ENCODE measurements around the gene RPL39.
A peak's percentile ranks its signal among the peaks of the same experiment; 100 is the strongest.
"Not testable (repeated sequence)": the region's sequence is repeated elsewhere in the genome, so short reads cannot be mapped to it uniquely, and the experiment has no call there.

The RPL39 gene

DNA sequence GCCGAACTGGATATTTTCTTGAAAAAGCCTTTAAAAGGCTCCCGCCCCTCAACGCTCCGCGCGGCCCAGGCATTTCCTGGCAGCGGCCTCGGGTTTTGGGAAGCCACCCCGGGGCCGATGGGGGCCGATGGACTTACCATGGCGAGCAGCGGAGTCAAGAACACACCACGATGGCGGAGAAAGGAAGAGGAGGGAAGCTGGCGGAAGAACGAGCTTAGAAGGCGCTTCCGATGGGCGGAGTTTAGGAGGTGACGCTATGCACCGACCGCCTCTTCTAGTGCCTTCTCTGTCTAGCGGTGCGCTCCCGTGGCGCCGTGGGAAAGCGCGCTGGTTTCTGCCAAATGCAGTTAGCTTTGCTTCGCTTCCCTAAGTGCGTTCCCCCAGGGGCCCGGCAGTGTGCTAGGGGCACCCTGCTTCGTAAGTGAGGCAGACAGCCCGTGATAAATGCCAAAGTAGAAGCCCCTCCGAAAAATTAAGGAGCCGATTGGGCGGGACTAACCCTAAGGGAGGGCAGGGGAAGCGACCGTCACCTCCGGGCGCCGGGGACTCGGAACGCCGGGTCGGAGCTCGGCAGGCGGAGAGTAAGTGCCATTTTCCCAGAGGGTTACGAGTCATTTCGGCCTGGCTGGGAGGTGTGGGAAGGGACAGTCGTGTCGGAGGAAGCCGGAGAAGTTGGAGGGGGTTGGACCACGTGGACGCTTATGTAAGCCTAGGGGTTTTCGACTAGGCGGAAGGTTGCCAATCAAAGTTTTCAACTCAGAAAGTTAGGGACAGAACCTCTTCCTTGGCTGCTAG is at the start of gene RPL39:
RPL39 (minus strand) TSS at position 194 of the 795 bp plus-strand sequence; CDS start at position 140, 54 bp downstream.
- TF ChIP-seq, protein P1, sequence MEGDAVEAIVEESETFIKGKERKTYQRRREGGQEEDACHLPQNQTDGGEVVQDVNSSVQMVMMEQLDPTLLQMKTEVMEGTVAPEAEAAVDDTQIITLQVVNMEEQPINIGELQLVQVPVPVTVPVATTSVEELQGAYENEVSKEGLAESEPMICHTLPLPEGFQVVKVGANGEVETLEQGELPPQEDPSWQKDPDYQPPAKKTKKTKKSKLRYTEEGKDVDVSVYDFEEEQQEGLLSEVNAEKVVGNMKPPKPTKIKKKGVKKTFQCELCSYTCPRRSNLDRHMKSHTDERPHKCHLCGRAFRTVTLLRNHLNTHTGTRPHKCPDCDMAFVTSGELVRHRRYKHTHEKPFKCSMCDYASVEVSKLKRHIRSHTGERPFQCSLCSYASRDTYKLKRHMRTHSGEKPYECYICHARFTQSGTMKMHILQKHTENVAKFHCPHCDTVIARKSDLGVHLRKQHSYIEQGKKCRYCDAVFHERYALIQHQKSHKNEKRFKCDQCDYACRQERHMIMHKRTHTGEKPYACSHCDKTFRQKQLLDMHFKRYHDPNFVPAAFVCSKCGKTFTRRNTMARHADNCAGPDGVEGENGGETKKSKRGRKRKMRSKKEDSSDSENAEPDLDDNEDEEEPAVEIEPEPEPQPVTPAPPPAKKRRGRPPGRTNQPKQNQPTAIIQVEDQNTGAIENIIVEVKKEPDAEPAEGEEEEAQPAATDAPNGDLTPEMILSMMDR (IDR thresholded peaks at IDR 0.05; ENCODE audit: borderline replicate concordance, control extremely low read depth, extremely low read depth, insufficient read depth, missing control alignments) = no peak
- in situ Hi-C loops (cut with MboI; ENCODE audit: low sequenced_read_pairs, unreplicated experiment) = loop anchor here (25.0 kb wide), 1 partner anchor 346 kb away; no protein-coding TSS in a partner anchor
- peak; percentile 82 for DNase-seq (ENCODE audit: low spot score)

DNA sequence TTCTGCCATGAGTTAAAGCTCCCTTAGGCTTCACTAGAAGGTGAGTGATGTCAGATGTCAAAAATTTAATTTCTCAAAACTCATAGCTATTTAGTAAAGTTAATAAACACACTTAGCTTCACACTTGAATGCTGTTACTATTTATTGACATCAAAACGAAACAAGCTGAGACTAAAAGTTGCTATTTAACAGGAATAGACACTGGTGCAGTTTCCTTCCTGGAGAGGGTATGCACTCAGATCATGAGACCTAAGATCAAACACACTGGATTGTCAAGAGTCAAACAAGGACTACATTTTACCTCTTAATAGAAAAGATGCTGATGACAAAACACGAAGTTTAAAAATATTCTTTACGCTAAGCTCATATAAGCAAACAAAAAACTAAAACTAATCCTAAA is 42.5 kb upstream of the RPL39 start:
- in situ Hi-C loops (cut with MboI; ENCODE audit: low sequenced_read_pairs, unreplicated experiment) = no loop called here
- no peak for DNase-seq (ENCODE audit: low spot score)

DNA sequence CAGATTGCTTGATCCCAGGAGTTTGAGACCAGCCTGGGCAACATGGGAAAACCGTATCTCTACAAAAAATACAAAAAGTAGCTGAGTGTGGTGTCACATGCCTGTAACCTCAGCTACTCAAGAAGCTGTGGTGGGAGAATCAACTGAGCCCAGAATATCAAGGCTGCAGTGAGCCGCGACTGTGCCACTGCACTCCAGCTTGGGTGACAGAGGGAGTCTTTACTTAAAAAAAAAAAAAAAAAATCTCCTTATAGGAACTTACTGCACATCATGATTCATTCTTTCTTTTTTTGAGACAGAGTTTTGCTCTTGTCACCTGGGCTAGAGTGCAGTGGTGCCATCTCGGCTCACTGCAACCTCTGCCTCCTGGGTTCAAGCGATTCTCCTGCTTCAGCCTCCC is 37.0 kb upstream of the RPL39 start:
- in situ Hi-C loops (cut with MboI; ENCODE audit: low sequenced_read_pairs, unreplicated experiment) = no loop called here

More for the DNA sequence above, 42.5 kb upstream of the RPL39 start:
- TF ChIP-seq, protein P1 (IDR thresholded peaks at IDR 0.05; ENCODE audit: borderline replicate concordance, control extremely low read depth, extremely low read depth, insufficient read depth, missing control alignments) = no peak

DNA sequence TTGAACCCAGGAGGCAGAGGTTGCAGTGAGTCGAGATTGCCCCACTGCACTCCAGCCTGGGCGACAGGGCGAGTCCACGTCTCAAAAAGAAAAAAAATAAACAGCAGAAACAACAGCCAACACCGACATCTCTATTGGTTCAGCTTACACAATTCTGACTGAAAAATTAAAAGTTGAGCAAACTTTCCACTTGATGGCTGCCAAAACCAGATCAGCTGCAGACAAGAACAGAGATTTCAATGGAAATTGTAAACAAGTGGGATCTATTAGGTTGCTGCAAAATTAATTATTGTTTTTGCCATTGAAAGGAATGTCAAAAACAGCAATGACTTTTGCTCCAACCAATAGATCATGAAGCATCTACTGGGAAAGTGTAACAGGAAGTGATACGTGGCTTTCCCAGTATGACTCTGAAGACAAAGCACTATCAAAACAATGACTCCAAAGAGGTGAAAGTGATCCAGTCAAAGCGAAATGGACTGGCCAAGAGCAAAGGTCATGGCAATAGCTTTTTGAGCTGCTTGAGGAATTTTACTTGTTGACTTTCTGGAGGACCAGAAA is 35.0 kb upstream of the RPL39 start:
- peak; percentile 18 for DNase-seq (ENCODE audit: low spot score)
- TF ChIP-seq, protein P1 (IDR thresholded peaks at IDR 0.05; ENCODE audit: borderline replicate concordance, control extremely low read depth, extremely low read depth, insufficient read depth, missing control alignments) = no peak
- in situ Hi-C loops (cut with MboI; ENCODE audit: low sequenced_read_pairs, unreplicated experiment) = no loop called here

More for the DNA sequence above, 37.0 kb upstream of the RPL39 start:
- TF ChIP-seq, protein P1 (IDR thresholded peaks at IDR 0.05; ENCODE audit: borderline replicate concordance, control extremely low read depth, extremely low read depth, insufficient read depth, missing control alignments) = no peak
- no peak for DNase-seq (ENCODE audit: low spot score)

DNA sequence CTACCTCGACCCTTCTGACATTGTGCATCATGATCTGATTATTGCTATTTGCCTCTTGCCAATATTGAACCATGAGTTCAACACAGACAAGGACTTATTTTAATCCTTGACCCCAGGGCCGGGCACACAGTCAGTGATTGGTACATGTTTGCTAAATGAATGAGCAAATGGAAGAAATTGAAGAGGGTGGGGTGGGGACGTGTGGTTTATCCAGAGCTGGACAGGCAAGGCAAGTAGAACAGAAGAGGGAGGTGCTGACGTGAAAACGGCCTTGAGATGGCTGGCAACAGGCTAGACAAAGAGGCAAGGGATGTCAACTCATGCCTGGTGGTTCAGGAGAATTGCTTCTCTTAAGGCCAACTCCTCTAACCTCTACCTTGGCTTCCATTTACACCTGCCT is 32.8 kb upstream of the RPL39 start:
- in situ Hi-C loops (cut with MboI; ENCODE audit: low sequenced_read_pairs, unreplicated experiment); DNase-seq (ENCODE audit: low spot score): not testable (repeated sequence)

DNA sequence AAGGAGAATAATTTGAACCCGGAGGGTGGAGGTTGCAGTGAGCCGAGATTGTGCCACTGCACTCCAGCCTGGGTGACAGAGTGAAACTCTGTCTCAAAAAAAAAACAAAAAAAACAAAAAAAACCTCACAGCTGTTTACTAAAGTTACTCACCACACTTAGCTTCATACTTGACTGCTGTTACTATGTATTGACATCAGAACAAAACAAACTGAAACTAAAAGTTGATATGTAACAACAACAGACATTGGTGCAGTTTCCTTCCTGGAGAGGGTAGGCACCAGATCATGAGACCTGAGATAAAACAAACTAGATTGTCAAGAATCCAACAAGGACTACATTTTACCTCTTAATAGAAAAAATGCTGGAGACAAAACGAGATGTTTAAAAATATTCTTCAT is 30.3 kb upstream of the RPL39 start:
- DNase-seq (ENCODE audit: low spot score) = peak; percentile 49
- in situ Hi-C loops (cut with MboI; ENCODE audit: low sequenced_read_pairs, unreplicated experiment) = not testable (repeated sequence)

DNA sequence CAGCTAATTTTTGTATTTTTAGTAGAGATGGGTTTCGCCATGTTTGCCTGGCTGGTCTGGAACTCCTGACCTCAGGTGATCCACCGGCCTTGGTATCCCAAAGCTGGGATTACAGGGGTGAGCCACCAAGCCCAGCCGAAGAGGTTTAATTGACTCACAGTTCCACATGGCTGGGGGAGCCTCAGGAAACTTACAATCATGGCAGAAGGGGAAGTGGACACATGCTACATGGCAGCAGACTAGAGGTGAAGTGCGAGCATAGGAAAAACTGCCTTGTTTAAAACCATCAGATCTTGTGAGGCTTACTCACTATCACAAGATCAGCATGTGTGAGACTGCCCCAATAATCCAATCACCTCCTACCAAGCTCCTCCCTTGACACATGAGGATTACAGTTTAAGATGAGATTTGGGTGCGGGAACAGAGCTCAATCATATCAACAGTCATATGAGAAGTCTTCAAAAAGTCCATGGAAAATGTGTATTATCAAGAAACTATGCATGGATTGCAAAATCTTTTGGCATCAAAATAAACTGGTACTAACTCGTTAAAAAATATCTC is 25.8 kb upstream of the RPL39 start:
- TF ChIP-seq, protein P1 (IDR thresholded peaks at IDR 0.05; ENCODE audit: borderline replicate concordance, control extremely low read depth, extremely low read depth, insufficient read depth, missing control alignments) = no peak
- in situ Hi-C loops (cut with MboI; ENCODE audit: low sequenced_read_pairs, unreplicated experiment) = no loop called here
- no peak for DNase-seq (ENCODE audit: low spot score)
